Erythroblast (primary cell): ENCODE data around the gene HSPA12B.

Source experiments
- GATA1 ChIP-seq: IDR thresholded peaks from 2 replicates; pipeline ENCODE4 v1.6.1; 2011; ENCODE audit warnings: low read depth, mild to moderate bottlenecking, control low read depth, low read length, moderate library complexity
- POLR2A ChIP-seq: IDR thresholded peaks from 2 replicates; pipeline ENCODE4 v1.6.1; 2011; ENCODE audit warnings: mild to moderate bottlenecking, low read length

DNA sequence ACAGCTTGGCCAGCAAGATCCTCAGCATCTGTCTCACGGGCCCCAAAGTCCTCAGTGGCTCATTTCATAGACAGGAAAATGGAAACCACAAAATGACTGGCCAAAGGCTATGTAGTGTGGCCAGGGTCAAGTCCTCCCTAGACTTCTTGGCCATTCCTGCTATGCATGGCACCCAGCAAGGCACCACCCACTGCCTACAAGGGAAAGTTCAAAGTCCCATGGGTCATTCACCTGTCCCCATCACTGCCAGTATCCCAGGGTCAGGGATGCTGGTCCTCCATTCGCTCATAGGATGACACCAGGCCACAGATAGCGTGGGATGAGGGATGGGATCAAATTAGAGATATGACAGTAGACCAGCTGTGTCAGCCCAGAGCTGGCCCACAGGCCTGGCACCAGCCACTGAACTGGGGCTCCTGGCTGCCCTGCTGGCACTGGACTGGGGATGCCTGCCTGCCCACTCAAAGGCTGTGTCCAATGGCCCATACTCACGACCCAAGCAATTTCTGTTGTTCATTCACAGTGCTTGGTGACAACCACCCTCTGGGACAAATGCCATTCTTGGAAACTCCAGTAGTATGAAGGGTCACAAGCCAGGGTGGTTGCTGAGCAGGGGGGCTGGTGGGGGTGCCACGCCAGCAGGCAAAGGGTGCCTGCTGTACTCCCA, 23.5 kb downstream of the HSPA12B start:
- TF ChIP-seq POLR2A (no peak), GATA1 (no peak)
